SK-N-SH (cell line): ENCODE results near the gene NPAS3.

ENCODE experiments used
- EP300 ChIP-seq, 2 experiments: IDR thresholded peaks; 2 replicates each; pipeline versions ENCODE4 v1.4.0 to v1.6.1; 2012; ENCODE audit warnings: borderline replicate concordance in 1 of 2, low read depth in 1 of 2, low read length in 1 of 2
- EZH2phosphoT487 ChIP-seq: fragments of 200-600 bp; sonication (generic); IDR thresholded peaks from 2 replicates; pipeline ENCODE4 v1.6.1; 2017; ENCODE audit warnings: low read depth, mixed run types, mild to moderate bottlenecking, antibody characterized with exemption, moderate library complexity, borderline replicate concordance
- NRF1 ChIP-seq: IDR thresholded peaks from 2 replicates; pipeline ENCODE4 v1.6.1; 2012; ENCODE audit warnings: low read depth, mild to moderate bottlenecking, low read length
- POLR2AphosphoS5 ChIP-seq: IDR thresholded peaks from 2 replicates; pipeline ENCODE4 v1.6.1; 2012; ENCODE audit warnings: low read depth, low read length
- SMC3 ChIP-seq: IDR thresholded peaks from 2 replicates; pipeline ENCODE4 v1.6.1; 2012; ENCODE audit warnings: low read depth, low read length, improper control_type of control experiment
- TAF1 ChIP-seq: IDR thresholded peaks from 2 replicates; pipeline ENCODE4 v1.6.1; 2012; ENCODE audit warnings: low read depth, mild to moderate bottlenecking, low read length, moderate library complexity, borderline replicate concordance
- TF ChIP-seq, protein P1 (sequence below): fragments of 200-600 bp; sonication (generic); IDR thresholded peaks from 2 replicates; pipeline ENCODE4 v1.6.1; 2017; ENCODE audit warnings: antibody characterized with exemption, mild to moderate bottlenecking, moderate library complexity
- TF ChIP-seq, protein P2 (sequence below): IDR thresholded peaks from 2 replicates; pipeline ENCODE4; 2012

- TF ChIP-seq TAF1, result no peak
- TF ChIP-seq, protein P1, sequence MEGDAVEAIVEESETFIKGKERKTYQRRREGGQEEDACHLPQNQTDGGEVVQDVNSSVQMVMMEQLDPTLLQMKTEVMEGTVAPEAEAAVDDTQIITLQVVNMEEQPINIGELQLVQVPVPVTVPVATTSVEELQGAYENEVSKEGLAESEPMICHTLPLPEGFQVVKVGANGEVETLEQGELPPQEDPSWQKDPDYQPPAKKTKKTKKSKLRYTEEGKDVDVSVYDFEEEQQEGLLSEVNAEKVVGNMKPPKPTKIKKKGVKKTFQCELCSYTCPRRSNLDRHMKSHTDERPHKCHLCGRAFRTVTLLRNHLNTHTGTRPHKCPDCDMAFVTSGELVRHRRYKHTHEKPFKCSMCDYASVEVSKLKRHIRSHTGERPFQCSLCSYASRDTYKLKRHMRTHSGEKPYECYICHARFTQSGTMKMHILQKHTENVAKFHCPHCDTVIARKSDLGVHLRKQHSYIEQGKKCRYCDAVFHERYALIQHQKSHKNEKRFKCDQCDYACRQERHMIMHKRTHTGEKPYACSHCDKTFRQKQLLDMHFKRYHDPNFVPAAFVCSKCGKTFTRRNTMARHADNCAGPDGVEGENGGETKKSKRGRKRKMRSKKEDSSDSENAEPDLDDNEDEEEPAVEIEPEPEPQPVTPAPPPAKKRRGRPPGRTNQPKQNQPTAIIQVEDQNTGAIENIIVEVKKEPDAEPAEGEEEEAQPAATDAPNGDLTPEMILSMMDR, result no peak
- TF ChIP-seq EP300 (IDR thresholded peaks at IDR 0.05; ENCODE audit: borderline replicate concordance in 1 of 2, low read depth in 1 of 2, low read length in 1 of 2), result no peak
- TF ChIP-seq, protein P2, sequence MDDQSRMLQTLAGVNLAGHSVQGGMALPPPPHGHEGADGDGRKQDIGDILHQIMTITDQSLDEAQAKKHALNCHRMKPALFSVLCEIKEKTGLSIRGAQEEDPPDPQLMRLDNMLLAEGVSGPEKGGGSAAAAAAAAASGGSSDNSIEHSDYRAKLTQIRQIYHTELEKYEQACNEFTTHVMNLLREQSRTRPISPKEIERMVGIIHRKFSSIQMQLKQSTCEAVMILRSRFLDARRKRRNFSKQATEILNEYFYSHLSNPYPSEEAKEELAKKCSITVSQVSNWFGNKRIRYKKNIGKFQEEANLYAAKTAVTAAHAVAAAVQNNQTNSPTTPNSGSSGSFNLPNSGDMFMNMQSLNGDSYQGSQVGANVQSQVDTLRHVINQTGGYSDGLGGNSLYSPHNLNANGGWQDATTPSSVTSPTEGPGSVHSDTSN, result no peak
- no peak for TF ChIP-seq POLR2AphosphoS5
- no peak for TF ChIP-seq SMC3
- TF ChIP-seq NRF1, result no peak
- TF ChIP-seq EZH2phosphoT487, result no peak
Observed at GRCh38 chr14:33449268-33449667, 510.6 kb downstream of the NPAS3 start.
